ENCODE data around the gene CLASP1.
"Not testable (repeated sequence)": the region's sequence is repeated elsewhere in the genome, so short reads cannot be mapped to it uniquely, and the experiment has no call there.

Gene CLASP1

GRCh38 chr2:121664086-121664485, 14.8 kb upstream of the CLASP1 start:
- no peak for TF ChIP-seq CTCF (IDR thresholded peaks at IDR 0.05; ENCODE audit: control insufficient read depth, extremely low read depth, insufficient read depth)
- no peak overlapping the region for H3K4me3 ChIP-seq (ENCODE audit: low read depth, low read length)
- no peak for DNase-seq (ENCODE audit: low read depth)

GRCh38 chr2:121663434-121663833, 14.2 kb upstream of the CLASP1 start:
- H3K4me3 ChIP-seq (ENCODE audit: low read depth, low read length), result no peak overlapping the region
- no peak for DNase-seq (ENCODE audit: low read depth)
- TF ChIP-seq CTCF (IDR thresholded peaks at IDR 0.05; ENCODE audit: control insufficient read depth, extremely low read depth, insufficient read depth), result no peak

GRCh38 chr2:121662656-121663055, 13.4 kb upstream of the CLASP1 start:
- H3K4me3 ChIP-seq (ENCODE audit: low read depth, low read length), result no peak overlapping the region
- DNase-seq (ENCODE audit: low read depth), result no peak
- no peak for TF ChIP-seq CTCF (IDR thresholded peaks at IDR 0.05; ENCODE audit: control insufficient read depth, extremely low read depth, insufficient read depth)

DNA sequence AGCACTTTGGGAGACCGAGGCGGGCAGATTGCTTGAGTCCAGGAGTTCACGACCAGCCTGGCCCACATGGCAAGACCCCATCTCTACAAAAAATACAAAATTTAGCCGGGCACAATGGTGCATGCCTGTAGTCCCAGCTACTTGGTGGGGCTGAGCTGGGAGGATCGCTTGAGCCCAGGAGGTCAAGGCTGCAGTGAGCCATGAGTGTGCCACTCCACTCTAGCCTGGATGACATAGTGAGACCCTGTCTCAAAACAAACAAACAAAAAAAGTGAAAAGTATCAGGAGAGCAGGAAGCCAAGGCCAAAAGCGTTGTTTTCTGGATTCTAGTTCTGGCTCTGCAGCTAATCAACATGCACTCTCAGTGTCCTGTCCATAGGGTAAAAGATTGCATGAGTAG, 10.7 kb upstream of the CLASP1 start:
- H3K4me3 ChIP-seq (ENCODE audit: low read depth, low read length), result no peak overlapping the region
- DNase-seq (ENCODE audit: low read depth), result no peak
- TF ChIP-seq CTCF (IDR thresholded peaks at IDR 0.05; ENCODE audit: control insufficient read depth, extremely low read depth, insufficient read depth), result no peak

GRCh38 chr2:121658393-121658792, 9.1 kb upstream of the CLASP1 start:
- DNase-seq (ENCODE audit: low read depth); H3K4me3 ChIP-seq (ENCODE audit: low read depth, low read length): not testable (repeated sequence)

GRCh38 chr2:121653035-121653434, 3.8 kb upstream of the CLASP1 start:
- no peak for TF ChIP-seq CTCF (IDR thresholded peaks at IDR 0.05; ENCODE audit: control insufficient read depth, extremely low read depth, insufficient read depth)
- no peak for DNase-seq (ENCODE audit: low read depth)
- no peak overlapping the region for H3K4me3 ChIP-seq (ENCODE audit: low read depth, low read length)

DNA sequence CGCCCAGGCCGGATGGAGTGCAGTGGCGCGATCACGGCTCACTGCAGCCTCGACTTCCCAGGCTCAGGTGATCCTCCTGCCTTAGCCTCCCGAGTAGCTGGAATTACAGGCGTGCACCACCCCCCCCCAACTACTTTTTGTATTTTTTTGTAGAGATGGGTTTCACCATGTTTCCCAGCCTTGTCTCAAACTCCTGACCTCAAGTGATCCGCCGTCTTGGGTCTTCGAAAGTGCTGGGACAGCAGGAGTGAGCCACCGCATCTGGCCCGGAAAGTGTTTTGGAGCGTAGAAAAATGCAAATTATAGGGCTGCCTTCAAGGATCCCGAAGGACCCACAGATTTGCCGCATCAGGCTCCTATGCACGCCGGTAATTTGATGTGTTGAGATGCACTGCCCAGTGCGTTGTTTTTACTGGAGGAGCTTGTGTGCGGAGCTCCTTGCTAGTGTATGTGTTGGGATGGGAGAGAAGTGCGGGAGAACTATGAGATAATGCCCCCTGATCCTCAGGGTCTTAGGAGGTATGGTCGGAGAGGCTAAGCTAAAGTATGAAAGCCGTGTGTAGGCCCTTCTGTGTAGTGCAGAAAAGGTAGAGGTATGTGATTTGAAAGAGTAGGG, 1.2 kb upstream of the CLASP1 start:
- no peak for TF ChIP-seq CTCF (IDR thresholded peaks at IDR 0.05; ENCODE audit: control insufficient read depth, extremely low read depth, insufficient read depth)

More for the DNA sequence above, 1.2 kb upstream of the CLASP1 start:
- DNase-seq (ENCODE audit: low read depth), result no peak
- H3K4me3 ChIP-seq (ENCODE audit: low read depth, low read length), result peak overlapping the region; percentile 85

Measured in LNCaP clone FGC (cell line).